ENCODE results near the gene LRRC37A3.
"Not testable (repeated sequence)": the region's sequence is repeated elsewhere in the genome, so short reads cannot be mapped to it uniquely, and the experiment has no call there.

Gene LRRC37A3

DNA sequence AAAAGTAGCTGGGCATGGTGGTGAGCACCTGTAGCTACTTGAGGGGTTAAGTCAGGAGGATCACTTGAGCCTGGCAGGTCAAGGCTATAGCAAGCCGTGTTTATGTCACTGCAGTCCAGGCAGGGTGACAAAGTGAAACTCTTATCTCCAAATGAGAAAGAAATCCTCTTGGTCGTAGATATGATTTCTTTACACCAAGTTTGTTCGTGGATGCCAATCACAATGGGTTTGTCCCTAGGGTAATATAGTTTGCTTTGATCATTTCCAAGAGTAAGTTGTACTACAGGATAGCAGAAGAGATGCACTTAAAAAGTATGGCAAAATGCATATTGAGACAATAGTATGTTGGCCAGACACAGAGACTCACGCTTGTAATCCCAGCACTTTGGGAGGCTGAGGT lies 6.0 kb upstream of the LRRC37A3 start:
- not testable (repeated sequence) for DNase-seq

DNA sequence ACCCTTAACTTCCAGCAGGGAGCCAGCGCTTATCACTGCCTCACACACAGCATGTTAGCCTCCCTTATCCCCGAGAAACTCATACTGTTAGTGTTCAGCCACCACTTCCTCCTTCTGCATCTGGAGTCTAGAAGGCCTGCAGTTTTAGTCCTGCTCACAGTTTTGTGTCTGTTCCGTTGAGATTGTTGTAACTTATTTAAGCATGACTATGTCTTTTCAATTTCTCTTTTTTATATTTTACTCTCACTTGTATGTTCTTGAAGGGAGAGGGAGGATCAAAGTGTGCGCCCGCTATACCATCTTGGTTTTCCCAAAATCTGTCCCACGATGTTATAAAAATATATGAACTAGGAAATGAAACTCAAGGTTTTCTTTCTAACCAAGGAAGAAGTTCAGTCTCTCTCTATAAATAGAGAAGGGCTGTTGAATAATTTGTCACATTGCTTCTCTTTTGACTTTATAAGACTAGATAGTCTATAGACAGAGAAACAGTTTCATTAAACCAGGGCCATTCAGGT lies 3.8 kb upstream of the LRRC37A3 start:
- DNase-seq, result not testable (repeated sequence)

DNA sequence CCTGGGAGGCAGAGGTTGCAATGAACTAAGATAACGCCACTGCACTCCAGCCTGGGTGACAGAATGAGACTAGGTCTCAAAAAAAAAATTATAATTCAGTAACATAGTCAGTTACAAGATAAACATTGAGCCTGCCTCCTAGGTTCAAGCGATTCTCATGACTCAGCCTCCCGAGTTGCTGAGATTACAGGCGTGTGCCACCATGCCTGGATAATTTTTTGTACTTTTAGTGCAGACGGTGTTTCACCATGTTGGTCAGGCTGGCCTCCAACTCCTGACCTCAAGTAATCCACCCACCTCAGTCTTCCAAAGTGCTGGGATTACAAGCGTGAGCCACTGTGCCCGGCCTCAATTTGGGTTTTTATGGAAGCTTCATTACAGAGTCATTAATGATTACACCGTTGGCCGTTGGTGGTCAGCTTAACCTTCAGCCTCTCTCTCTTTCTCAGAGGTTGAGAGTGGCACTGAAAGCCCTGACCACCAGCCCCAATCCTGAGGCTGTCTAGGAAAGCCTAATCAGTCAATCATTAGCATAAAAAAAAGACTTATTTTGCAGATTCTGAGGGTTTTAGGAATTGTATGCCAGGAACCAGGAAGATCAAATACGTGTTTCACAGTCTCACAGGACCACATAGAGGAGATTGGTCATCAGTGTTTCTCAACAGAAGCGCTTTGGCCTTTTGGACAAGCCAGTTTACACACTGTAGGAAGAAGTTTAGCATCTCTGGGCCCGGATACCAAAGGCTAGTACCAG lies 1.3 kb upstream of the LRRC37A3 start:
- no peak for DNase-seq

DNA sequence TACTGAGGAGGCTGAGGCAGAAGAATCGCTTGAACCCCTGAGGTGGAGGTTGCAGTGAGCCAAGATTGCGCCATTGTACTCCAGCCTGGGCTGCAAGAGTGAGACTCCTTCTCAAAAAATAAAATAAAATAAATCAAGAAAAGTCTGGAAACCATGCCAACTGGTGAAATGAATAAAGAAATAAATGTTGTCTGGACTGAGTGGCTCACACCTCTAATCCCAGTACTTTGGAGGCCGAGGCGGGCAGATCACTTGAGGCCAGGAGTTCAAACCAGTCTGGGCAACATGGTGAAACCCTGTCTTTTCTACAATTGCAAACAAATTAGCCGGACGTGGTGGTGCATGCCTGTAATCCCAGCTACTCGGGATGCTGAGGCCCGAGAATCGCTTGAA lies 744 bp upstream of the LRRC37A3 start:
- no peak for DNase-seq

DNA sequence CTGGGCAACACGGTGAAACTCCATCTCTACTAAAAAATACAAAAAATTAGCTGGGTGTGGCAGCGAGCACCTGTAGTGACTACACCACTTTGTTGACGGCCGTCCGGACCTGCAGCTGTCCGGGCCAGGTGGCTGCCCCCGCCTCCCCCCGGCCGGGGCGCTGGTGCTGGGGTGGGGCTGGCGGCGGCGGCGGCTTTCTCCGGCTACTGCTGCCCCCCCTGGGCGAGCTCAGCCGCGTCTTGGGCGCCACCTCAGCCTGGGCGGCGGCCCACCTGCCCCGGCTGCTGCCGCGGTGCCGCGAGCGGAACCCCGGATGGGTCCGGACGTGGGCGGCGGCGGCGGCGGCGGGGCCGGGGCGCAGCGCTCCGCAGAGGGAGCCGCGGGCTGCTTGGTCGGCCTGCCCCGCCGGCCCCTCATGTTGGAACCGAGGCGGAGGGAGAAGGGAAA lies 413 bp downstream of the LRRC37A3 start:
- DNase-seq, result peak; percentile 57

DNA sequence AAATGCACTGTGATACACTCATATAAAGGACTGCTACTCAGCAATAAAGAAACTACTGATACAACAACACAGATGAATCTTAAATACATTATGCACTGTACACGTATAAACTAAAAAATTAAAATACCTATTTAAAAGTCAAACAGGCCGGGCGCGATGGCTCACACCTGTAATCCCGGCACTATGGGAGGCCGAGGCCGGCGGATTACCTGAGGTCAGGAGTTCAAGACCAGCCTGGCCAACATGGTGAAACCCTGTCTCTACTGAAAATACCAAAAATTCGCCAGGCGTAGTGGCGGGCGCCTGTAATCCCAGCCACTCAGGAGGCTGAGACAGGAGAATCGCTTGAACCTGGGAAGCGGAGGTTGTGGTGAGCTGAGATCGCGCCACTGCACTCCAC lies 1.7 kb downstream of the LRRC37A3 start:
- DNase-seq, result not testable (repeated sequence)

DNA sequence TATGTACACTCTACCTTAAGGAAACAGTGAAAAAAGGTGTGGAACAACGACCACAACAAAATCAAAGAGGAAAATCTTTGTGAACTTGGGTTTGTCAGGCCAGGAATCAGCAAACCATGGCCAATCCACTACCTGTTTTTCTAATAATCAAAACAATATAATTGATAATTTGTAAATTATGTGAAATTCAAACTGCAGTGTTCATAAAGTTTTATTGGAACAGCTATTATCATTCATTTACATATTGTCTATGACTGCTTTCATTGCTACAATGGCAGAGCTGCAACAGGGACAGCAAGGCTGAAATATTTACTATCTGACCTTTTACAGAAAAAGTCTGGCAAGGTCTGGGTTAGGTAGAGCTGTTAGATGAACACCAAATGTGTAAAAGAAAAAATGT lies 4.0 kb downstream of the LRRC37A3 start:
- DNase-seq, result not testable (repeated sequence)

DNA sequence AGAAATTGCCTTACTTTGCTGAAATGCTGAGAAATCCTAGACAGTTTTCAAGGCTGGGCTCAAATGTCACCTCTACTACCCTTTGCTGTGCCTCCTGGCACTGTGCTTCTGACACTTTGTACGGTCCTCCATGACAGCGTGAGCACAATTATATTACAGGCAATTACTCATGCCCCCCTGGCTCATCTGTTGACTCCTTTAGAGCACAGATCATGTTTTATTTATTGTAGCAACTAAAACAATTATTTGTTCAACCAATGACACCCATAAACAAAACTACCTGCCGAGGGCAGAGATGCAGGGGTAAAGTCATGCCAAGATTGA lies 9.1 kb downstream of the LRRC37A3 start:
- not testable (repeated sequence) for DNase-seq

DNA sequence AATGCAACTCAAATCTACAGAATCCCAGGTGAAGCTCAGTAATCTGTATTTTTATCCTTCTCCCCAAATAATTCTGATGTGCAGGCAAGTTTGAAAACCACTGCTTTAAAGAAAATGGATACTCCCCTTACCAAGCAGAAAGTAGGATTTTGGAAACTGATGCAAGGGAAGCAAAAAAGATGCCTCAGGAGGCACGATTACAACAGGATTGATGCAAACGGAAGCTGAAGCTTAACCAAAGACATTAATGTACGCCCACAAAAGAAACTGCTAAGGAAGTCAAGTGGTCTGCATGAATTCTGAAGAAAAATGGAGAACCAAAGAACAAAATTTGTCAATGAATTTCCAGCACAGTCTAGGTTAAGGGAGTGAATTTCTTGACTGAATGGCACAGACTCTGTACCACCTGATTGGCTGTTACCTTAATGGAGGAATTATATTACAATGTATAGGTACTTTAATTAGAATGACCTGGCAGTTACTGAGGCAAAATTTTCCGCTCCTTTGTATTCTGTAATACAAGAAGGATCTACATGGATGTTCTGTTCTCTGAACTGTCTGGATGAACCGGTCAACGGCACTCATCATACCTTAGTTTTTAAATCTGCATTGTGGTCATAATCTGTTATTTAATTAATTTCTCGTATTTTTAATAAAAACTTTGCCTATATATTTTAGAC lies 9.6 kb downstream of the LRRC37A3 start:
- DNase-seq, result not testable (repeated sequence)

DNA sequence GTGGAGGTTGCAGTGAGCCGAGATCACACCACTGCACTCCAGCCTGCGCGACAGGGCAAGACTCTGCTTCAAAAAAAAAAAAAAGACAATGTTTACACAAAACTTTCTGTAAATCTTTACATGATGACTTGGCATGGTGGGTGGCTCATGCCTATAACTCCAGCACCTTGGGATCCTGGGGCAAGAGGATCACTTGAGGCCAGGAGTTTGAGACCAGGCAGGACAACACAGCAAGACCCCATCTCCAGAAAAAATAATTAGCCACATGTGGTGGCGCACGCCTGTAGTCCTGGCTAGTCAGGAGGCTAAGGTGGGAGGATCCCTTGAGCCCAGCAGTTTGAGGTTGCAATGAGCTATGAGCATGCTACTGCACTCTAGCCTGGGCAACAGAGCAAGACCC lies 15.2 kb downstream of the LRRC37A3 start:
- DNase-seq, result not testable (repeated sequence)

DNA sequence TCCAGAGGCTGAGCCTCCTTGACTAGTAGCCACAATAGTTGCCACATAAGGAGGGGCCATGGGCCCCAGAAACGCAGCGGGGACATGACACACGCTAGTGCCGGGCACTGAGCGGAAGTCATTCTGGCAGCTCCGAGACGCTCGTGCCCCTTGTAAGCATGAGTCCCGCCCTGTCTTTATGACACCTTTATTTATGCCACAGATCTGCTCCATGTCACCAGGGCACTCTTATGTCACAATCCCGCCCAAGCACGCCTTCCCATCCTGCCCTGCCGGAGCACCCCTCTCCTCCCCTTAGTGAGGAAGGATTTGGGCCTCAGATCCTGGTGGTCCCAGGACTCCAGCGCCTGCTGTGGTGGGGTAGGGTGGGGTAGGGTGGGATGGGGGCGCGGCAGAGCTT lies 22.1 kb downstream of the LRRC37A3 start:
- not testable (repeated sequence) for DNase-seq

DNA sequence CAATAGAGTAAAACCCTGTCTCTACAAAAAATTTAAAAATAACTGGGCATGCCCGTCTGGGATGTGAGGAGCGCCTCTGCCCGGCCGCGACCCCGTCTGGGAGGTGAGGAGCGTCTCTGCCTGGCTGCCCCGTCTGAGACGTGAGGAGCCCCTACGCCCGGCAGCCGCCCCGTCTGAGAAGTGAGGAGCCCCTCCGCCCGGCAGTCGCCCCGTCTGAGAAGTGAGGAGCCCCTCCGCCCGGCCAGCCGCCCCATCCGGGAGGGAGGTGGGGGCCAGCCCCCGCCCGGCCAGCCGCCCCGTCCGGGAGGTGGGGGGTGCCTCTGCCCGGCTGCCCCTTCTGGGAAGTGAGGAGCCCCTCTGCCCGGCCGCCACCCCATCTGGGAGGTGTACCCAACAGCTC lies 45.1 kb downstream of the LRRC37A3 start:
- DNase-seq, result not testable (repeated sequence)

DNA sequence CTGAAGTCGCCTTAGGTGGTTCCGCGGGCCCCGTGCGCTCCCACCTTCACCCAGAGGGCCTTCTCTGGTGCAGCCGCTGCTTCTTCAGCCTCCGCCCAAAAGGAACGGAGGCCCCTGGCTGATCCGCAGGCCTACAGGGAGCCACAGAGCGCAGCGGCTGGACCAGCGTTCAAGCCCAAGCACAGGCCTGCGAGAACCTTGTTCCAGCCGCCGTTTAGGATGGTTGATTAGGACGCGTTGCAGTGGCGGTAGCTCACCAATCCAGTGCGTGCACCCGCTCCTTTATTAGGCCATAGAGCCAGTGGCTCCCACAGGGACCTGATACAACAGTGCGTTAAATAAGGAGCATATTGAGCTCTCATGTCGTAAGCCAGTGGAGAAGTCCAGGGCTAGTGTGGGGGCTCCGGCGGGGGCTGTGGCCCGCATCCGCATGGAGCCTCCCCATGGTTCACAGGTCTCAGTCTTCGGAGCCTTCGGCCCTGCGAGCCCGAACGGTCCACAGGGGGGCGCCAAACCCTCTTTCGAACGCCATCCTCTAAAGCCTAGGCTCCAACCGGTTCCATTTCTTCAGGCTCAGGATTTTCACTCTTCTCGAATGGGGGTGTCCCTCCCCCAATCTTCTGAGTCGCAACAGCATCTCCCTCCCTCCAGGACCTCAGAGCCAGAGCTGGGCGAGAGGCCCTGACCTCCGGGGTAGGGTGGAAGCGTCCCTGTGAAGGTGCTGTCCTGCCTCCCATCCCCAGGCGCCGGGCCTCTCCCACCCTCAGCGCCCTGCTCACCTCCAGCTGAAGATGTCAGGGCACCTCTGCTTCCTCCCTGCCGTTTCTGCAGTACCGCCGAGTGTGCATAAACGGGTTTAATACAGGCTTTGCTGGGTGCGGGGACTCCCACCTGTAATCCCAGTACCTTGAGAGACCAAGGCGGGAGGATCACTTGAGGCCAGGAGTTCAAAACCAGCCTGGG lies 71.5 kb downstream of the LRRC37A3 start:
- DNase-seq, result peak; percentile 64

DNA sequence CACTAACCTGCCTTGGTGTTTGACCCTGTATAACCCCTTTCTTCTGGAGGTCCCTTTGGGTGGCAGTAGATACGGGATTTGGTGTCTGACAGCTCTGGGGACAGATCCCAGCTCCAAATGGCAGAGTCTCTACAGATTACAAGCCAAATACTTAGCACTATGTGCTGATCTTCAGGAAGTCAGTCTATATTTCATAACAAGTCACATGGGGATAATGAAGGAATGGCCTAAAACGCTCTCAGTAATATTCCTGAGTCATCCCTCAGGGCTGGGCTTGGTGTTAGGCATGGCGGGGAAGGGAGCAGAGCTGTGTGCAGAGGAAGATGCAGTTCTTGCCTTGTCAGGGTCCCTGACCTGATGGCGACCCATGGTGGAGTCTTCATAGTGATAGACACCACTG lies 72.4 kb downstream of the LRRC37A3 start:
- DNase-seq, result not testable (repeated sequence)

DNA sequence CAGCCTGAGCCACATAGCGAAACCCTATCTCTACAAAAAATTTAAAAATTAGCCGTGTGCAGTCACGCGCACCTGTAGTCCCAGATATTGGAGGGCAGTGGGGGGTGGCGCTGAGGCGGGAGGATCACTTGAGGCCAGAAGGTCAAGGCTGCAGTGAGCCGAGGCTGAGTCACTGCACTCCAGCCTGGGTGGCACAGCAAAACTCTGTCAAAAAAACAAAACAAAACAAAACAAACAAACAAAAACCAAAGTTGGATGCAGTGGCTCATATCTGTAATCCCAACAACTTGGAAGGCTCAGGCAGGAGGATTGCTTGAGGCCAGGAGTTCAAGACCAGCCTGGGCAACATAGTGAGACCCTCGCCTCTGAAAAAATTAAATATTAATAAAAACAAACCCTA lies 75.4 kb downstream of the LRRC37A3 start:
- not testable (repeated sequence) for DNase-seq

DNA sequence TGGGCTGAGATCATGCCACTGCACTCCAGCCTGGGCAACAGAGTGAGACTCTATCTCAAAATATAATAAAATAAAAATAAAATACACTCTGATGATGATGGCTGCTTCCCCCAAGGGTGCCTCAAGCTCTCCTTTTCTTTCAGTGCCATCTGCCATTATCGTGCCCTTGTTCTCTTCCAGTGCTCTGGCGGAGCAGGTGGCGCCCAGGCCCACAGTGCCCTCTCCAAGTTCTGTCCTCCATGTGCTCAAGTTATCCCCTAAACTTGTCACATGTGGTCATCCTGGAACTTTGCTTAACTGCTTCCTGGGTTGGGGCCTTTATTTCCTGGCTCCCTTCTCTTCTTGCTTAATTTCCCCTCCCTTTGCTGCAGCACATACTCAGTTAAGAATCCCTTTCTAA lies 76.4 kb downstream of the LRRC37A3 start:
- DNase-seq, result not testable (repeated sequence)

DNA sequence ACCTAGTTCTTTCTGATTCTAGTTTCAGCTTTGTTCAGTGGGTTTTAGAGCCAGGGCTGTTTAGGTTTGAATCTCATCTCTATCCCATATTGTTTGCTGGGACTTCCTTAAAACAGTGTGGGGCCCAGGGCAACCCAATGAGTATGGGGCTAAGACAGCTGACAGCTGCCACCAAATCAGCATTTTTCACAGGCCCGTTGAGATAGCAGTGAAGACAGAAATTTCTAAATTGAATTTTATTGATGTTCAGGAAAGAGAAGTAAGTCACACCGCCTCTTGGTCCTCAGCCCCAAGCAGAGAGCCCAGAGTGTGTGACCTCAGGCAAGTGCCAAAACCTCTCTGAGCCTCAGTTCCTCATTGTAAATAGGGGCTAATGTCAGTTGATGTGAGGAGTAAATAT lies 78.3 kb downstream of the LRRC37A3 start:
- DNase-seq, result not testable (repeated sequence)

DNA sequence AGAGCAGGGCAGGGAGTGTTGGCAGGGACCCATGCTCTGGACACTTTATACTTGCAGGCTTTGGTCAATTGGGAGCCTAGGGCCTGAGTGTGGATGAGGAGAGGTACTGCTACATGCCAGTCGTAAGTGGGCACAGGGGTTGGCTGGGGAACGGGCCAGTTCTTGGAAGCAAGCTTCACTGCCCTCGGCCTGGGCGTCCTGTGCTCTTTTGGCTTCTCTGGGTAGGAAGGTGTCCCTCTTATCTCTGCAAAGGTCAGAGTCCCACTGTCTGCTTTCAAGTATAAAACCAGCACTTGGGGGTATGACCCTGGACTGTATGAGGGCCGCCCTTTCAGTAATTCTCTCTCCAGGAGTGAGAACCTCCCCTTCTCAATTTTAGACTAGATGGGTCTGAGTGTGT lies 80.8 kb downstream of the LRRC37A3 start:
- DNase-seq, result not testable (repeated sequence)

DNA sequence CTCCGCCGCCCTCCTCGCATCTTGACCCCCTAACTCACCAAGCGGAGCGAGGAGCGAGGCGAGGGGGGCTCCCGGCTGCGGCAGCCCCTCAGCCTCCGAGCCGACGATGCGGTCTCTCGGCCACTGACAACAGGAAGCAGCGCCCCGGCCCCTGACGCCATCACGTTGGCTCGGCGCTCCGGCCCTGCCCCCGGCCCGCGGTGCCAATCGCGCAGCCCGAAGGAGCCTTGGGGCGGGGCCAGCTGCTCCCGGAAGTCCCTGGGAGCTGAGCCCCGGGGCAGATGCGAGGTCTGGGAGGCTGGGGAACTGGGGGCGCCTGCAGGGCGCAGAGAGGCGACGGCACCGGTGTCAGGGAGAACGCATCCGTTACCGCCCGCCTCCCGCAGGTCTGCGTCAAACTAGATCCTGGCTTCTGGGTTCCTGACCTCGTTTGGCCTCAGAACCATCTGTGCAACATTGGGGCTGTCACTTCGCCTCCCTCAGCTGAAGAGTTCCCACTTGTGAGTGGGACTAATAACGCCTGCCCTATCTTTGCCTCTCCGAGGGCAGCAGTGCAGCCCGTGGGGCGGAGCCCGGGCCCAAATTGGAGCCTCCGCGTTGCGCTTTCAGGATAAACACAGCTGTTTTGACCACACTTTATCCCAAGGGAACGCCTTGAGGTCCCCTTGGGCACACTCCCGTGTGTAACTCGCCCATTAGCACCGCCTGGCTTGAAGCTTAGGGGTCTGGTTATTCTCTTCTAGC lies 82.1 kb downstream of the LRRC37A3 start:
- DNase-seq, result peak; percentile 82

DNA sequence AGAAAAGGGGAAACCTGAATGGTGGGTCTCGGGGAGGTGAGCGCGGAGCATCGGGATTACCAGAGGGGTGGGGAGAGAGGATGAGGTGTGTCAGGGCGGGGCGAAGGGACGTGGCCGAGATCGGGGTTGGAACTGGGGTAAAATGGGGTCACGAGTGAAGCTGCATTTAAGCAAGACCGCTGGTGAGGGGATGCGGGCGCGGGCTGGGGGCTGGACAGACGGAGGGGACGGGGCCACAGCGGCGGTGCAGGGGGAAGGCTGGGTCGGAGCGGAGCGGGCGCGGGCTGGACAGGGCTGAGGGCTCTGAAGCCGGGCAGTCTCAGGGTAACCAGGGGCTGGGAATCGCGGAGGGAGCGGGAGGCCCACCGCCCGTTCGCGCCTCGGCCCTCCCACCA lies 82.7 kb downstream of the LRRC37A3 start:
- DNase-seq, result peak; percentile 8

DNA sequence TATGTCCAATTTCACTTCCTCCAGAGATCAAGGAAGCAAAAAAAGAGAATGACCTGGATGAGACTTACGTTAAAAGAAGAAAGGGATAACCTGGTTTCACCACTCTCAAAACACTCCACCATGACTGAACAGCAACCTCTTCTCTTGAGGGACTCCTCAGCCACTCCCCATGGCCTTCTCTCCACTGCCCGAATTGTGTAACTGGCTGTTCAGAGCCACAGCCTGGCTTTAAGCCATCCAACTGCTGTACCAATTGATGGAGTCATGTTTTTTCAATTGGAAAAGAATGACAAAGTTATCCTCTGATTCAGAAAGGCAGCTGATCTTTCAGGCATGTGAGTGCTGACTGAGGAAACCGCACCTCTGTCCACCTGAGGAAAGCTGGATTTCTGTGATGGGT lies 85.2 kb downstream of the LRRC37A3 start:
- not testable (repeated sequence) for DNase-seq

DNA sequence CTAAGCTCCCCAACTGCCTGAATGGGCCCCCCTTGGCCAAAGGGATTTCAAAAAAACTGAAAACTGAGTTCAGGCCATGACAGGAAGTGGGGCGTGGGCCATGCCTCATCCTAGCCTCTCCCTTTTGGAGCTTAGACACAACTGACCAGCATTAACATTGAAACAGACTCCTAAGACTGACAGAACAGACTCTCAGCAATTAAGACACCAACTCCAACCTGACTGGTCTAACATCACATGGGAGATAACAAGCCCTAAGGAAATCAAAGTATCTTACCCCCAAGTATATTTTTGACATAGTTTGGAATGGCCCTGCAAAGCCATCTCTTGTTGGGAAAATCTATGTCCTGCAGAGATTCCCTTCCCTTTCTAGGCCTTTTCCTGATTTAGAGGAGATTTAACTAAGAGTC lies 88.6 kb downstream of the LRRC37A3 start:
- DNase-seq, result not testable (repeated sequence)
